SH-SY5Y (cell line): ENCODE measurements around the gene RASD1.

Source experiments
- GATA2 ChIP-seq: IDR thresholded peaks from 2 replicates; pipeline ENCODE4 v1.6.1; 2011; ENCODE audit warnings: mild to moderate bottlenecking, low read depth, low read length
- GATA3 ChIP-seq: IDR thresholded peaks from 2 replicates; pipeline ENCODE4 v1.6.1; 2011; ENCODE audit warnings: low read depth, mild to moderate bottlenecking, low read length, moderate library complexity

The RASD1 gene

GRCh38 chr17:17518014-17518413 is 21.8 kb upstream of the RASD1 start:
- TF ChIP-seq GATA3 (no peak), GATA2 (no peak)

DNA sequence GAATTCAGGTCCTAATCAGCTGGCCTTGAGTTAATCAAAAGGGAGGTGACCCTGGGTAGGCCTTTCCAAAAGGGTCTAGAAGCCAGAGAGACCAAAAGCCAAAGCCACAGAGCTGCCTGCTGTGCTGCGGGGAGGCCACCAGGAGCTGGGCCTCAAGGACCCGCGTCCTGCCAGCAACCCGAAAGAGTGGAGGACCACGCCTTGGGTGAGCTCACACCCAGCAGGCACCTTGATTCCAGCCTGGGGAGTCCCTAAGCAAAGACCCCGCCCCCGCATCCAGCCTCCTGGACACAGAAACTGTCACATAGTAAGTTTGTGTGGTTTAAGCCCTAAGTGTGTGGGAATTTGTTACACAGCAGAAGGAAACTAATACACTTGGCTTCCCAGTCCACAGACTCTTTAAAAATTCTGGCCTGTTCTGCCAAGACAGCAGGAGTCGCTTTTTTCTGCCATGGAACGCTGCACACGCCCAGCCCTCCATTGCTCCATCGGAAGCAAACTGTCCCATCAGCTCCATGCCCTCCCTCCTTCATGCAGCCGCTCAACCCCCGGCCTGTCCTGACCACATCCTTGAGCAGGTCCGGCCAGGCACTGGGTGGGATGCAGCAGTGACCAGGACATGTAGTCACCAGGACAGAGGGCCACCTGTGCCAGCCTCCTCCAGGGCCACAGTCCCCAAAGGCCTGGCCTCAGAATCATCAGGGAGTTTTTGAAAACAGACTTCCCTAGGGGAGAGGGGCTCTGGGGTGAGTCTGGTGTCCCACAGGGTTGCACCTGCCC is 20.9 kb upstream of the RASD1 start:
- TF ChIP-seq GATA2: no peak
- no peak for TF ChIP-seq GATA3

GRCh38 chr17:17515934-17516930 is 20.0 kb upstream of the RASD1 start:
- TF ChIP-seq GATA3: no peak
- TF ChIP-seq GATA2: no peak

DNA sequence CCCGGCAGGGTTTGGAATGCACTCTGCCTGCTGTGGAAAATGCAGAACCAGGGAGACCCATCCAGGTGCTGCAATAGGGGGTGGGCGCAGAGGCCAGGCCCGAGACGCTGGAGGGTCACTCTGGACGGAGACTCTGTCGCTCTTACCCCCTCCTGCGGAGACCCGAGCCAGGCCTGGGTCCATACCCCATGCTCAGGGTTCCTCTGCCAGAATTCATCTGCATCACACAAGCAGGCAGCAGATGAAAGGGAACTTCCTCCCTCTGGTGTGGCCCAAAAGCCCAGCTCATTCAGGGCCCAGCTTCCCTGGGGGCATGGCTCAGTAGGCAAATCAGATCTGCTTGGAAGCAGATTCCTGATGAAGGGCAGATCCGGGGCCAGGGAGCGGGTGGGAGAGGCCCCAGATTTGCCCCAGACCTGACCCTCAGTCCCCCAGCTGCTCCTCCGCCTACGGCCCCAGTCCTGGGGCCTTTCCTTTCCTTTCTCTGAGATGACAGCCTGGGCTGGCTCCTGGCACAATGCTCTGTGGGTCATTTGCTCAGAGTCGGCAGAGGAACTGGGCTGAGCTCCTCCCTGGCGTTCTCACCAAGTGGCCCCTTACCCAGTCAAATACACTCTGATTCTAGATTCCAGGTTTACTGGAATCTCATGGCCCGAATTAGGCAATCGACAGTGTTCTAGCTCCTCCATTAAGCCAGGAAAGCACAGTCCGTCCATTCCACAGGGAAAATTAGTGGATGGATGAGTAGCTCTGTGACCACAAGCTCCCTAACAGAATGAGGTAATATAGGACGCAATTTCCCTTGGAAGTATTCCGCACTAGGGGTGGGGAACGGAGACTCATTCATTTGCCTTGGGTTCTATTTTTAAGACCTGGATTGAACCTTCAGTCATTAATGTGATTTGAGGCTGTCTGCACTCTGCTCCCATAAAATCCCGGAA is 19.1 kb upstream of the RASD1 start:
- TF ChIP-seq GATA2 (no peak), GATA3 (no peak)

- TF ChIP-seq GATA2 (no peak), GATA3 (no peak)
These were observed 18.3 kb upstream of the RASD1 start for GRCh38 chr17:17514361-17514992.

- TF ChIP-seq GATA3 (no peak), GATA2 (no peak)
These were observed 17.4 kb upstream of the RASD1 start for GRCh38 chr17:17513626-17514025.

DNA sequence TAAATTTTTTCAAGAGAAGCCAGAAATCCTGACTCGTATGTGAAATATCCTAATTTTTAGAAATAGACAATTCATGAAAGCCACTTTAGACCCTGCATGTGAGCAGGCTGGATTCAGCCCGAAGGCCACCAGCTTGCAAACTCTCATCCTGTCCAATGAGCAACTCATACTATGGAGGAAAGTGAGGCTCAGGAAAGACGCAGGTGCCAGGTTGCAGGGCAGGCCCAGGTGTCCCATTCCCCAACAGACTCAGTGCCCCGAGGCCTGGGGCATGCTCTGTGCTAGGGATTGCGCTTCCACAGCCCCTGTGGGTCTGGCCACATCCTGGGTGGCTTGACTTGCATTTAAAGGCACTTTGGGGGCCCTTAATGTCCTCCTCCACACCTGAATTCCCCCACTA is 16.7 kb upstream of the RASD1 start:
- TF ChIP-seq GATA3 (no peak), GATA2 (no peak)

DNA sequence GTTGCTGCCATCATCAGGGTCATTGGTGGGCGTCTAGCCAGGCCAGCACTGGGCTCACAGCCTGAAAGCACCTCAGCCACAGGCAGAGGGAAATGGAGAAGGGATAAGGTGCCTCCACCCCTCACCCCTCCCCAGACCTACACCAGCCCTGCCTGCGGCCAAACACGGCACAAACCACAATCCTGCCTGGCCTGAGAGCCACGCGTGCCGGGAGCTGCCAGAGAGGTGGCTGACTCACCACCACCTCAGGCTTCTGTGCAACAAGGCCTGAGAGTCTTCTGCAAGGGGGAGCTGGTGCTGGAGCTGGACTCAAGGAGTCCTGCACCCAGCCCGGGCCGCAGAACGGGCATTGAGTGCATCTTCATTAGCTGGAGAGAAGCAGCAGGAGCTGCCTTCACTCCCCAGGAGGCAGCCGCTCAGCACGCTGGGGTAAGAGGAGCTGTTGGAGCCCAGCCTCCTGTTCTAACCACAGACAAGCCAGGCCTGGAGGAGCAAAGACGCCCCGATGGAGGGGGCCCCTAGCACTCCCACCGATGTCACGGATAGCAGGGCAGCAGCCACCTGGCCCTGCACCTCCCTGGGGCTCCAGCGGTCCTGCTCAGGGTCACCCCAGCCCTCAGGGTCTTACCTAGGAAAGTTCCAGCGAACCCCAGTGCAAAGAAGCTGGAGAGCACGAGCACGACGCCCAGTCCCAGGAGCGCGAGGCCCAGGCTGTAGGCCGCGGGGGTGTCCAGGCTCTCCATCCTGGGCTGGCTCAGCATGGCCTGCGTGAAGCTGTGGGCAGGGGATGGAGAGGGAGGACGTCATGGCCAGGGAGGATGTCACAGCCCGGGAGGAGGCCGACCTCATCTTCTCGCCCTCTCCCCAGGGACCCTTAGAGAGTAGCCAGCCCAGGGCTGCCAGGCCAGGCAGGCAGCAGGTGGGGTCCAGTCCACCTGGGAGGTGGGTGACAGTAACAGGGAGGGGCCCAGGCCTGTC is 16.0 kb upstream of the RASD1 start:
- TF ChIP-seq GATA3: no peak
- TF ChIP-seq GATA2: no peak

DNA sequence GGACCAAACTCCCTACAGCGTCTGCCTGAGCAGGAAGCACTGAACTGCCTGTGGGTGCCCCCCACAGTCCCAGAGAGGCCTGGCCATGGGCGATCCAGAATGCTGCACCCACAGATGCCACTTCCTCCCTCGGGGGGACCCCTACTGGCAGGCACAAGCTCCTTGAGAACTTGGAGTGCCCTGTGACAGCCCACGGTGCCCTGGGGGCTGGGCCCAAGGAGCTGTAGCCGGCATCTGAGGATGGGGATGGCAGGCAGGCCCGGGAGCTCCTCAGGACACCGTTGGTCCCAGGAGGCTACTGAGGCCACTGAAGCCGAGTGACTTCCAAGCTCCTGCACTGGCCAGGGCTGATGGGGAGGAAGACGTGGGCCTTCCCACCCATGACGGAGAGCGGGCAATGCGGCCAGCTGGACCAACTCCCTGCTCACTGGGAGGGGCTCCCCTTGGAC is 15.1 kb upstream of the RASD1 start:
- TF ChIP-seq GATA3 (no peak), GATA2 (no peak)

GRCh38 chr17:17510456-17511292 is 14.5 kb upstream of the RASD1 start:
- no peak for TF ChIP-seq GATA2
- TF ChIP-seq GATA3: no peak

- TF ChIP-seq GATA3 (no peak), GATA2 (no peak)
These were observed 13.6 kb upstream of the RASD1 start for GRCh38 chr17:17509601-17510425.
